ACC112 (cell line): Measurements from ENCODE around the gene FEZF1.
"Not testable (repeated sequence)": the region's sequence is repeated elsewhere in the genome, so short reads cannot be mapped to it uniquely, and the experiment has no call there.

Experiments
- H2AFZ ChIP-seq: fragments of 200-600 bp; sonication (generic); one replicate; pipeline ENCODE4 v1.6.0; 2017; ENCODE audit warnings: antibody characterized with exemption, low read length; ENCODE audit not compliant: unreplicated experiment
- H3K27ac ChIP-seq: fragments of 200-600 bp; sonication (generic); 2 replicates; pipeline ENCODE4 v1.5.1; 2014; ENCODE audit warnings: low read depth, mild to moderate bottlenecking, antibody characterized with exemption, low read length, moderate library complexity
- H3K27me3 ChIP-seq: fragments of 200-600 bp; sonication (generic); 2 replicates; pipeline ENCODE4 v1.6.1; 2014; ENCODE audit warnings: mild to moderate bottlenecking, antibody characterized with exemption, low read length, moderate library complexity, mixed read lengths; ENCODE audit not compliant: insufficient read depth
- H3K36me3 ChIP-seq: fragments of 200-600 bp; sonication (generic); 2 replicates; pipeline ENCODE4 v1.6.1; 2016; ENCODE audit warnings: mild to moderate bottlenecking, antibody characterized with exemption, low read length, moderate library complexity, mixed read lengths; ENCODE audit not compliant: insufficient read depth
- H3K4me1 ChIP-seq: fragments of 200-600 bp; sonication (generic); one replicate; pipeline ENCODE4 v1.6.1; 2016; ENCODE audit warnings: low read length, mixed read lengths; ENCODE audit not compliant: insufficient read depth, unreplicated experiment, control insufficient read depth
- H3K4me3 ChIP-seq: fragments of 200-600 bp; sonication (generic); 2 replicates; pipeline ENCODE4 v1.5.1; 2014; ENCODE audit warnings: mild to moderate bottlenecking, low read depth, low read length
- H3K79me2 ChIP-seq: fragments of 200-600 bp; sonication (generic); one replicate; pipeline ENCODE4 v1.6.0; 2016; ENCODE audit warnings: low read length; ENCODE audit not compliant: control insufficient read depth, unreplicated experiment, insufficient read depth

Gene FEZF1

GRCh38 chr7:122299624-122300210 is 4.8 kb downstream of the FEZF1 start:
- H3K27ac ChIP-seq, result no peak overlapping the region
- H3K27me3 ChIP-seq, result peaks cover 96% of the 10 kb centered on the region
- no peaks in the 10 kb centered on the region for H3K36me3 ChIP-seq
- H3K79me2 ChIP-seq, result no peaks in the 10 kb centered on the region
- H3K4me3 ChIP-seq, result no peak overlapping the region
- H3K4me1 ChIP-seq, result no peaks in the 10 kb centered on the region
- H2AFZ ChIP-seq, result no peak overlapping the region

GRCh38 chr7:122298618-122299017 is 5.9 kb downstream of the FEZF1 start:
- H3K4me1 ChIP-seq, result no peaks in the 10 kb centered on the region
- no peak overlapping the region for H3K4me3 ChIP-seq
- no peaks in the 10 kb centered on the region for H3K36me3 ChIP-seq
- peaks cover 95% of the 10 kb centered on the region for H3K27me3 ChIP-seq
- H2AFZ ChIP-seq, result no peak overlapping the region
- H3K27ac ChIP-seq, result no peak overlapping the region
- H3K79me2 ChIP-seq, result no peaks in the 10 kb centered on the region

- Histone ChIP-seq H3K36me3 (no peaks in the 10 kb centered on the region), H3K4me1 (no peaks in the 10 kb centered on the region), H3K79me2 (no peaks in the 10 kb centered on the region), H3K27ac (no peak overlapping the region), H3K27me3 (peaks cover 92% of the 10 kb centered on the region), H3K4me3 (no peak overlapping the region), H2AFZ (no peak overlapping the region)
These were observed 6.4 kb downstream of the FEZF1 start for GRCh38 chr7:122298131-122298530.

- no peak overlapping the region for H3K27ac ChIP-seq
- no peaks in the 10 kb centered on the region for H3K4me1 ChIP-seq
- peaks cover 60% of the 10 kb centered on the region for H3K27me3 ChIP-seq
- H3K36me3 ChIP-seq, result no peaks in the 10 kb centered on the region
- H3K79me2 ChIP-seq, result no peaks in the 10 kb centered on the region
- H3K4me3 ChIP-seq, result no peak overlapping the region
- no peak overlapping the region for H2AFZ ChIP-seq
These were observed 13.4 kb downstream of the FEZF1 start for GRCh38 chr7:122291189-122291588.

GRCh38 chr7:122290476-122290875 is 14.1 kb downstream of the FEZF1 start:
- Histone ChIP-seq H3K4me3 (no peak overlapping the region), H3K79me2 (no peaks in the 10 kb centered on the region), H3K27ac (no peak overlapping the region), H3K36me3 (no peaks in the 10 kb centered on the region), H3K4me1 (no peaks in the 10 kb centered on the region), H2AFZ (no peak overlapping the region), H3K27me3 (peaks cover 56% of the 10 kb centered on the region)

GRCh38 chr7:122289426-122289825 is 15.1 kb downstream of the FEZF1 start:
- Histone ChIP-seq H3K4me1 (no peaks in the 10 kb centered on the region), H3K36me3 (no peaks in the 10 kb centered on the region), H3K4me3 (no peak overlapping the region), H2AFZ (no peak overlapping the region), H3K79me2 (no peaks in the 10 kb centered on the region), H3K27ac (no peak overlapping the region), H3K27me3 (peaks cover 48% of the 10 kb centered on the region)

GRCh38 chr7:122284608-122285007 is 19.9 kb downstream of the FEZF1 start:
- H3K36me3 ChIP-seq, H3K4me1 ChIP-seq, H3K79me2 ChIP-seq, H3K27me3 ChIP-seq, H3K4me3 ChIP-seq, H2AFZ ChIP-seq, H3K27ac ChIP-seq: not testable (repeated sequence)

GRCh38 chr7:122273117-122273516 is 31.4 kb downstream of the FEZF1 start:
- H2AFZ ChIP-seq, result no peak overlapping the region
- H3K4me1 ChIP-seq, result no peaks in the 10 kb centered on the region

GRCh38 chr7:122269241-122269640 is 35.3 kb downstream of the FEZF1 start:
- Histone ChIP-seq H3K4me1 (no peaks in the 10 kb centered on the region), H3K4me3 (no peak overlapping the region), H3K27me3 (no peaks in the 10 kb centered on the region), H3K79me2 (no peaks in the 10 kb centered on the region), H3K27ac (no peak overlapping the region), H3K36me3 (no peaks in the 10 kb centered on the region), H2AFZ (no peak overlapping the region)

More at GRCh38 chr7:122273117-122273516, 31.4 kb downstream of the FEZF1 start:
- Histone ChIP-seq H3K27ac (no peak overlapping the region), H3K27me3 (no peaks in the 10 kb centered on the region), H3K36me3 (no peaks in the 10 kb centered on the region), H3K79me2 (no peaks in the 10 kb centered on the region), H3K4me3 (no peak overlapping the region)

- no peaks in the 10 kb centered on the region for H3K4me1 ChIP-seq
- H3K79me2 ChIP-seq, result no peaks in the 10 kb centered on the region
- H3K4me3 ChIP-seq, result no peak overlapping the region
- H3K36me3 ChIP-seq, result no peaks in the 10 kb centered on the region
- no peaks in the 10 kb centered on the region for H3K27me3 ChIP-seq
- no peak overlapping the region for H2AFZ ChIP-seq
- no peak overlapping the region for H3K27ac ChIP-seq
These were observed 36.4 kb downstream of the FEZF1 start for GRCh38 chr7:122268101-122268500.

- Histone ChIP-seq H3K4me3 (no peak overlapping the region), H3K4me1 (no peaks in the 10 kb centered on the region), H3K36me3 (no peaks in the 10 kb centered on the region), H3K27ac (no peak overlapping the region), H3K27me3 (peaks cover 13% of the 10 kb centered on the region), H3K79me2 (no peaks in the 10 kb centered on the region), H2AFZ (no peak overlapping the region)
These were observed 42.3 kb downstream of the FEZF1 start for GRCh38 chr7:122262246-122262645.
